ENCODE results near the gene NINJ1.

NINJ1 gene

DNA sequence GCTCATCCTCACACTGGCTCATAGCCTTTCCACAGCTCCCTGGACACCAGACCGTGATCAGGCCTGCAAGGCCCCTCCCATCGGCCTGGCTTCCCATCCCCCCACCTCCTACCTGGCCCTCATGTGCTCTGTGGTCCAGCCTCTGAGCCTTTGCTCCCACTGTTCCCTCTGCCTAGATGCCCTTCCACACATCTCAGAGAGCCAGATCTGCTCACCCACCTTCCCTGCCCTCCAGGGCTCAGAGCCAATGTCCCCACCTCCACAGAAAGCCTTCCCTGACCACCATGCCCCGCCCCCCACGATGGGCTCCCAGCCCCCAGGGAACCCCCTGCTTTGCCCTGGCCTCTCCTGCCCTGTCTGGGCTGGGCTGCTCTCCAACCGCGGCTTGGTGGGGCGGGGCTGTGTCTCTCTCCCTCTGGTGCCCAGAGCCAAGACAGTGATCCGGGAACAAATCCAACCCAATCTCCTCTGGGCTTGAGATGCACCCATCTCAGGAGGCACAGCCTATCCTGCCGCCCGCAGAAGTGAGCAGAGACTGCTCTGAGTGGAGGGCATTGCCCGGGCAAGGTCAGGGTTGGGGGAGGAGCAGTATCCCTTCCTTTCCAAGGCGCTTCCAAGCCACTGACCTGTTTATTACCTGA is 1.6 kb downstream of the NINJ1 start:
- DNase-seq (ENCODE audit: low read depth), result no peak

DNA sequence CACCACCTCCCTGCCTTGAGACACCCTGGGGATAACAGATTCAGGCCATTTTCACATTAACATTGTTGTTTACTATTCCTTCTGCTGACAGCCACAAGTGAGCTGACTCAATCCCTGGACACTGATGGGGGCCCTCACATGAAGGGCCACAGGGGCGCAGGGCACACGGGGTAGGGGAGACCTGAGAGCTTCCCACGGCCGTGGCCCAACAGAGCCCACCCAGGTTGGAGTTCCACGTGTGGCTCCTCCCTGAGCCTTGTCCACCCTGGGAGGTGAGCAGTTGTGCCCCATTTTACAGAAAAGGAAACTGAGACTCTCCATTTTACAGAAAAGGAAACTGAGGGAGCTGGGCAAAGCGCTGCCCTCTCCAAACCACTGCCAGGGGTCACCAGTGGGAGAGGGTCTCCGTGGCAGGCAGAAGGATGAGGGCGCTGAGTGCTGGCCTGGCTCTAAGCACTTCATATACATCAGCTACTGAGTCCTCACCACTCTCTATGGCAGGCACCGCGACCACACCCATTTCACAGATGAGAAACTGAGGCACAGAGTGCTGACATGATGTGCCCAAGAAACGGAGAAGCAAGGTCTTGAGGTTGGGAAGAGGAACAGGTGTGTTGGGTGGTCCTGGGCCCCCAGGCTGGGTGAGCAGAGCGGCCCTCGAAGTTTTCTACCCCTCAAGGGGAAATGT is 2.3 kb downstream of the NINJ1 start:
- no peak for DNase-seq (ENCODE audit: low read depth)

DNA sequence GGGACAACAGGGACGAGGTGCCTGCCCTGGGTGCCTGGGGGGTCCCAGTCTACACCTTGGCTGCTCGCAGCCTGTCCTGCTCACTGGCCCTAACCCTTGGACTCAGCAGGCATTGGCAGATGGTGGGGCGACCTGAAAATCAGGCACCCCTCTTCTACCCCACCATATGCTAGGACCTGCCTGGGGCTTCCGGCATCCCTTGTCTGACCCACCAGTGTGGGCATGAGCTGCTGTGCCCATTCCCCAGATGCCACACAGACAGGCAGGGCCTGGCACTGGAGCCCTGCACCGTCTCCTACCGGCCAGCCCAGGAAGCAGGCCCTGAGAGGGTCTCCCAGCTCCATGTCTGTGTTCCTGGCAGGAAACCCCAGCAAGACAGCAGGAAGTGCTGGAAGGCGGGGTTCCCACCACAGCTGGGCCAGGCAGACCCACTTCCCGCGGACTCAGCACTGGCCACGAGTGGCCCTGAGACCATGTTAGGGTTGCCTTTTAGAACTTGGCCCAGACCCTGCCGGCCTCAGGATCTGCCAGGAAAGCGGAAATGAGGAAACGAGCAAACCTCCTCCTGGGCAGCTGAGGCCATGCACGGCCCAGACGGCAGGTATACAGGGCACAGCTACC is 3.1 kb downstream of the NINJ1 start:
- no peak for DNase-seq (ENCODE audit: low read depth)

DNA sequence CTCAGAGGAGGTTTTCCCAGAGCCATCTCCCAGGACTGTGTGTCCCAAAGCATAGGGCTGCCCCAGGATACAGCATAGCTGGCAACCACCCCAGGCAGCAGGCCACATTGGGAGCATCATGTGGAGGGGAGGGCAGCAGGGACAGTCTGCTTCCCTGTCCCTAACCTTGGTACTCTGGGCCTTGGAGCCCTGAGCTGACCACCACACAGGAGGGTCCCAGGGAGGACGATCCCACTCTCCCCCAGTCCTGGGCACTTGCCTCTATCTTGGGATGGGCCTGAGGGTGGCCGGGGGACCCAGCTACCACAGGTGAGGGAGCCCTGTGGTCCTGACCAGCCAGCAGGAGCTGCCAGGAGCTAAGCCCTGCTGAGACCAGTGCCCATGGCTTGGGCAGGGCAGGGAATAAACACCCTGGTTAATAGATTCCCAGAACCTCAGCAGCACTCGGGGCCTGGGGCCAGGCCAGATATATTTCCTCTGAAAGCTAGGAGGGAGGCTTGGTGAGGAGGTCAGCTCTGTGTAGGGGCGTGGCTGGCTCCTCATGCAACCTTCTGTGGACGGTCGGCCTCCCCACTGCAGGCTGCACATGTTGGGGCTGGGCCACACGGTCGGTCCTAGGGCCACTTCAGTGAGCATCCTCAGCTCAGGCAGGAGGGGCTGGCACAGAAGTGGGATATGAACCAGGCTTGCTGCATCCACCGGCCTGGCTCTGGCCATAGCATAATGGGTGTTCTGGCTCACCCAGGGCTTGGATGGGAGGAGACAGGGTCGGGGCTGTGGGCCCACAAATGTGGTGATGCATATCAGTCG is 4.2 kb downstream of the NINJ1 start:
- no peak for DNase-seq (ENCODE audit: low read depth)

DNA sequence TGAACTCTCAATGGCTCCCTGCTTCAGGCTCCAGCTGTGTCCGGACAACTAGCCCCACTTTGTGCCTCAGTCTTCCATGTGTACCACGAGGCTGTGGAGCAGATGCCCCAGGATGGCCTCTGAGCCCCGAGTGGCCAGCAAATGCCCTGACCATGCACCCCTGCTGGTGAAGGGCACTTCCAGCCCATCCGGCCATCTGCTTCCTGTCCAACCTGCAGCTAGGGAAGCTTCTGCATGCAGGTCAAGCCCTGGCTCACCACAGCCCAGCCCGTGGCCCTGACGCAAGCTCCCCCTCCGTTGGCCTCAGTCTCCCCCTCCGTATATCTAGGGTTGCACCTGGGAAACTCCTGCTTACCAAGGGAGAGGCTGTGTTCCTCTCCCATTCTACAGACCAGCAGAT is 4.8 kb downstream of the NINJ1 start:
- no peak for DNase-seq (ENCODE audit: low read depth)

DNA sequence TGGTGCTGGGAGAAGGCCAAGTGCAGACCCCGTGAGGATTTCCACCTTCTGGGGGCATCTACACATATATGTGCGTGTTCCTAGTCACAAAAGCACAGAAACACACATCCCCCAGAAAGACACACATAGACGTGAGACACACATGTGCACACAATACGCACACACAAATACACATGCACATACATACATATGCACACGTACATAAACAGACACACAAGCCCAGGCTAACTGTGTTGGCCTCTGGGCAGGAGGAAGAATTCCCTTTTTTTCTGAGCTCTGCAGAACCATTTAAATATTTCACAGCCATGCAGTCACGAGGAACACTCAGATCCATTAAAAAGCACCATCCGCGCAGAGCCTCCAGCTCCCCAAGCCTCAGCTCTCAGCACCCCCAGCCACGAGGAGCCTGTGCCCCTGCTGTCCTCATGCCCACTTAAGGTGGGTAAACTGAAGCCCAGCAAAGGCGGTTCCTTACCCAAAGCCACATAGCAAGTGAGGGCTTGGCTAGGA is 5.3 kb downstream of the NINJ1 start:
- DNase-seq (ENCODE audit: low read depth), result no peak

DNA sequence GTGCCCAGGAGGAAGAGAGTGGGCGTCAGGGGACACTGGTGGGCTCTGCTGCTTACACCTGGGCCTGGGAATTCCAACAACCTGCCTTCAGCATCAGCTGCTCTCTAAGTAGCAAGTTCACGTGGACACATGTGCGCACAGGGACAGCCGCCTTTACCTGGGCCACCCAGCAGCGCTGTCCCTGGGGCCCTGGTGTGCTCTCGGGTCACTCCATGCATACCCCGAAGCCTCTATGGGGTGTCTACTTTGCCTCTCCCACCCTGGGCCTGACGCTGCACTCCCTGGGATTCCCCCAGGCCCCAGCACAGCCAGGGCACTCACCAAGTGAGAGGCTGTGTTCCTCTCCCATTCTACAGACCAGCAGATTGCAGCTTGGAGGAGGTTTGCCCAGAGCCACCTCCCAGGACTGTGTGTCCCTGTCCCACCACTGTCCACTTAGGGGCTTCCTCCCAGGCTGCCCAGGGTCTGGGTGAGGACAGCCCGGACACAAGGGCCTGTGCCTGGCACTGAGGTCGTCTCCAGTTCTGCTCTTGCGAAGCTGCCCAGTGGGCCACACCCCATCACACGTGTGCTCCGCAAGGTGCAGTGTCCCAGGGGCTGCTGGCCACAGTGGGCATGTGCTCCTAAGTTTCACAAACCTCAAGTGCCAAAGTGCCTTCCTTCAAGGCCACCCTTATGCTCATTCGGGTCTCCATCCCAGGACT is 5.9 kb downstream of the NINJ1 start:
- DNase-seq (ENCODE audit: low read depth), result no peak

DNA sequence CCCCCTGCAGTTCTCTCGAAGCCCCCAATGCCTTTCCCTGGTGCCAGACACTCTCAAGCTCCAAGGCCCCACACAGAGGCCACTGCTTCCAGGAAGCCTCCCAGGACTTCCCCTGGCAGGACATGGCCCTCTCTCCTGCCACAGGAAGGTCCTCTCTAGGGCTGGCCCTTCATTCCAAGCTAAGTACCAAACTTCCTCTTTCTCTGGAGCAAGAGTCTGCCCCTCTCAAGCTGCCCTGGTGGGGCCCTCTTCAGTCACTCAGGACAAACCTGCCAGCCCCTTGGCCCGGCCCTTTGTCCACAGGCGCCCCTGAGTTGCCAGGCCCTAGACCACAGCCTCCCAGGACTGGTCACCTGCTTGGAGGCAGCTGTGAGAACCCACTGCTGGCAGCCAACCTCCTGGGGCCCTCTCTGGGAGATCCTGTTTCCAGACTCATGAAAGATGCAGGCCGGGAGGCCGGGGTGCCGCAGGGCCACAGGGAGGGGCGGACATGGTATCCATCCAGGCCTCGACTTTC is 6.6 kb downstream of the NINJ1 start:
- no peak for DNase-seq (ENCODE audit: low read depth)

DNA sequence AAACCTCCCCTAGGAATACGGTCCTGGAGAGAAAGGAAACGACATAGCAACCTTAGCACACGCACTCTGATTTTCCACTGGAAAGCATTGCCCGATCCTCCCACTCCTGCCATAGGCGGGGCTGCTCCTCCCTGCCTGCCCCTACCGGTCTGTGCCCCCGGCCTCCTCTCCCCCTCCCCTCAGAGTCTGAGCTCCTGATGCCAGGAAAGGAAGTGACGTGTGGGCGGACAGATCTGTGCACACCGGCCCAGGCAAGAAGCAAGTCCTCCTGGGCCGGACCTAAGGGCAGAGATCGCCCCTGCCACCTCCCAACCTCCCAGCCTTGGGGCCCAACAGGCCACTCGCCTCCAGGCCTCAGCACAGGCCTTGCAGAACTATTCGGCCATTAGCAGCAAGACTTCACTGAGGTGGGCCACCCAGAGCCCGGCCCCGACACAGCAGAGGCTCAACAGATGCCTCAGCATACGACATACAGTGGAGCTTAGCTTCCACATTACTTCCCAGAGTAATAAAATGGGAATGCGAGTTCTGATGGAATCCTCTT is 7.2 kb downstream of the NINJ1 start:
- DNase-seq (ENCODE audit: low read depth), result no peak

DNA sequence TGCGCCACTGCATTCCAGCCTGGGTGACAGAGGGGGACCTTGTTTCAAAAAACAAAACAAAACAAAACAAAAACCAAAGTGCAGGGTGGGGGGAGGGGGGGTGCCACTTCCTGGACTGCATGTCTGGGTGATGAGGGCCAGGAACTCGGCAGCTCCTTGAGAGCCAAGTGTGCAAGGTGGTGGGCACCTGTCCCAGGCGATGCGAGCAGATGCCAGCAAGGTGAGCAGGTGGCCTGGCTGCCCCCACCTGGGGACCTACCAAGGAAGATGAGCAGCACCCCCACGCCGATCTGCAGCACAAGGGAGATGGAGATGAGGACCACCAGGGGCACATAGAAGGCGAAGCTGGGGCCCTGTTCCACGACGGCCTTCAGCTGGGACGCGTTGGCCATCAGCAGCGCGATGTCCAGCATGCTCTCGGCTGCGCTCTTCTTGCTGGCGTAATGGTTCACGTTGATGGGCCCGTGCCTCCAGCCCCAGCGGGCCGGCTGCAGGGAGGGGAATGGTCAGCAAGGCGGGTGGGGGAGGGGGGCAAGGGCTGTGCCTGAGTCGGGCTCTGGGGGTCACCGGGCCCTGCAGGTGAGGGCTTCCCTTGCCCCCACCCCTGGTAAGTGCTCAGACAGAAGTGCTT is 7.8 kb downstream of the NINJ1 start:
- no peak for DNase-seq (ENCODE audit: low read depth)

DNA sequence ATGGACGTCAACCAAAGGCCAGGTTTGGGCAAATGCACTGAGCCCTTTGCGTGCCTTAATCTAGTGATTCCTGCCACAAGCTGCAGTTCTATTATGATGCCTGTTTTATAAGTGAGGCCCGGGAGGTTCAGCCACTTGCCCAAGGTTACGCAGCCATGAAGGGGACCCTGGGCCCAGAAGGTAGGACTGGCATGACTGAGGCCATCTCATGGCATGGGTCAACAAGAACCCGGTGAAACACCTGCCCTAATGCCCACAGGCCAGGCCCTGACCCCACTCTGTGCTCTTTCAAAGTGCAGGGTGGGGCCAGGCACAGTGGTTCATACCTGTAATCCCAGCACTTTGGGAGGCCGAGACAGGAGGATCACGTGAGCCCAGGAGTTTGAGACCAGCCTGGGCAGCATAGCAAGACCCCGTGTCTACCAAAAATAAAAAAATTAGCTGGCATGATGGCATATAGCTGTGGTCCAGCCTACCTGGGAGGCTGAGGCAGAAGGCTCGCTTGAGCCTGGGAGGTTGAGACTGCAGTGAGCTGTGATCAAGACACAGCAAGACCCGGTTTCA is 8.6 kb downstream of the NINJ1 start:
- DNase-seq (ENCODE audit: low read depth), result no peak

DNA sequence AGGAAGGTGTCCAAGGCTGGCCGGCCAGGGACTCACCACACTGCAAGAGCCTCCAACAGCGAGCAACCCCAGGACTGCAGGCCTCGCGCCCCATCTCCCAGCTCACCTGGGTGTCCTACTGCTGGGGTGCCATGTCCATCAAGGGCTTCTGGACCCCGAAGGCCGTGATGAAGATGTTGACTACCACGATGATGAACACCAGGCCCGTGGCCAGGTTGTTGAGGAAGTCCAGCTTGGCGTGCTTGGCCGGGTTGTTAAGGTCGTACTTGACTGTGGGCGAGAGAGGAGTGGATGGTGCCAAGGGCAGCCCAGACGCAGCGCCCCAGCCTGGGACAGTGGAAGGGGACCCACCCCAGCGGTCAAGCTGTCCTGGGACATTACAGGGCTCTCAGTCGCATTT is 9.3 kb downstream of the NINJ1 start:
- no peak for DNase-seq (ENCODE audit: low read depth)

DNA sequence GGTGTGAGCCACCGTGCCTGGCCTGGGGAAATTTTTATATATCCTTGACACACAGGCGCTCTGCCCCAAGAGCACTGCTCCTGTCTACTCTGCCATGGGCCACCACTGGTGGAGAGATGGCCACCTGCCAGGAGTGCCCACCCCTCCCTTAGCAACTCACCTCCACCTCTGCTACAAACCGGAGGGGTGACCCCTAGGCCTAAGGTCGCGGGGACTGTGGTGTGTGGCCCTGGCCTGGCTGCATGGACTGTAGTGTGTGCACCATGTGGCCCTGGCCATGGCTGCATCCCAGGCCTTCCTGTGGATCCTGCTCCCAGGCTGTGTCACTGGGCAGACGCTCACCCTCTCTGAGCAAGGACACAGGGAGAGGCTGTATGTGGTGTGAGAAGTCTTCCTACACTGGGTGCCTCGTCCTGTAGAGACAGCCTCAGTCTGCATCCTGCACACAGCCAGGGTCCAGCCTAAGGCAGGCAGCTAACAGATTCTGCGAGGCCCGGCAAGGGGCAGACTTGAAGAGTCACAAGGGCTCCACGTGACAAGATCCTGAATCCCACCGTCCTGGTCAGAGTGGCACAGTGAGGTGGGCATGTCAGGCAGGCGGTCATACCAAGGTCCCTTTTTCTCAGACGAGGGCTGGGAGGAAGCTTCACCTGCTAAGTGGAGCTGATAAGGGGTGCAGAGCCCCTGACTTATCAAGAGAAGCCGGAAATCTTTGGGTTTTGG is 10.3 kb downstream of the NINJ1 start:
- DNase-seq (ENCODE audit: low read depth), result no peak

DNA sequence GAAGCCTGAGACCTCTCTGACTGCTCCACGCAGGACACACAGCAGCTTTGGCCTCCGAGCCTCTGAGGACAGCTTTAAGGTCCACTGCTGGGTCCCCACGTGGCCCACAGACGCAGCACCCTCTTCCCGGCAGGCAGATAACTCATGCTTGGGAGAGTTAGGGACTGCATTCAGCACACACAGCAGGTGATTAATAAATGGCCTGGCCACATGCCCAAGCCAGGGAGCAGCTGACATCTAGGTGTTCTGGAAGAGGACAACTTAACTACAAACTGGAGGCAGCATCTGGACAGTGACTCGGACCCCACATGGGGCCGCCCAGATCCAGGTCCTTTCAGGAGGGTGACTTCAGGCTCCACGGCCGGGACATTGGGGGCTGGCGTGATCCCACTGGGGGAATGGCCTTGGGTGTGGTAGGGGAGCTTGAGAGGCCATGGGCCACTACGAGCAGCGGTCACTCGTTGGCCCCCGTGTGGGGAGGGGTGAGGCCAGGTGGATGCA is 11.3 kb downstream of the NINJ1 start:
- DNase-seq (ENCODE audit: low read depth), result no peak

DNA sequence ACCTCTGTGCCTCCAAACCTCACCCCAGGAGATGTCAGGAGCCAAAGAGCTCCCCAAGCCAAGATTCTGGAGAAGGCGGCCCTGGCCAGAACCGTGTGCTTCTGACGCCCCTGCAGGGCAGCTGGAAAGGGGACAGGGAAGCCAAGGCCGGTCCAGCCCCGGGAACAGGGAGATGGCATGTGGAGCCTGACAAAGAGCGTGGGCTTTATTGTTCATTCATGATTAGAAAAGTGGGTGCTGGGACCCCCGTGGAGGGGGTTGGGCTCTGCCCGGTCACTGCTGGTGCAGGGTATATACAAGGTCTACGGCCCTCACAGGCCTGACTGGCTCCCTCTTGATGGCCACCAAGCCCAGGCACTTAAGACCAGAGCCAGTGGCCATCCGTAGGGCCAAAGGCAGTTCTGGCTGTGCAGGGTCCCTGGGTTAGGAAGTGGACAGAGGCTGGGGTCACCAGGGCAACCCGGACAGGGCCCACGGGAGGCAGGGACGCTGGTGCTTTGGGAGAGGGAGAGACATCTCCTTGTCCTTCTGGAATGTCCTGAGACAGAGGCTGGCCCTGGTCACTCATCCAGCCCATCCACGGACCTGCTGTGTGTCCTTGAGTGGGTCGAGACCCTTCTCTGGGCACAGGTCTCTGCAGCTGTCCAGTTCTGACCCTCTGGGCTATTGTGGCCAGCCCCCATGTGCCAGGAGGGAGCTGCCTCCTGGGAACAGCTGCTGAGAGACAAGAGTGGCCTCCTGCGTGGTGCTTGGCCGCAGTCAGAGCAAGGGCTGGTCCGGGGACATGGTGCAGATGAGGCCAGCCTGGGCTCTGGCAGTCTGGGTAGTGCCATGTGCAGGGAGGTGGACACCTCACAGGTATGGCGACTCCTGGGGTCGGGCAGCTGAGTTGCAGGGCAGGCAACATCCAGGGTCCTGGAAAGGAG is 12.5 kb downstream of the NINJ1 start:
- DNase-seq (ENCODE audit: low read depth), result no peak

DNA sequence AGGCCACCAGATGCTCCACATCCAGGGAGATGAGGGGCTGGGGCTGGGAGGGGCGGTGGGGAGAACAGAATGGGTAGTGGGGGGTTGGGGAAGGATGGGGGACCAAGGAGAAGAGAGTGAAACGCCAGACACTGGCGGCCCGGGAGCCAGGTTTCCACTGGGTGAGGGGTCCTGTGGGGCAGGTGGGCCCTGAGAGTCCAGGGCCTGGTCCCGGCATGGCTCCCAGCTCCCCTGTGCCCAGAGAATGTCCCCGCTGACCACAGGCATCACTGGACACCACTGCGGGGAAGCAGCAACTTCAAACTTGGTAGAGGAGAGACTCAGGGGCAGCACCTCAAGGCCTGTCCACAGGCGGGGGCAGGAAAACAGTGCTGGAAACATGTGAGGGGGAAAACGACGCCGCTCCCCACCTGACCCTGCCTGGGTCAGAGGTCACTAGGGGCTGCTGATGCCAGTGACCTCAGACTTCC is 13.2 kb downstream of the NINJ1 start:
- DNase-seq (ENCODE audit: low read depth), result no peak

DNA sequence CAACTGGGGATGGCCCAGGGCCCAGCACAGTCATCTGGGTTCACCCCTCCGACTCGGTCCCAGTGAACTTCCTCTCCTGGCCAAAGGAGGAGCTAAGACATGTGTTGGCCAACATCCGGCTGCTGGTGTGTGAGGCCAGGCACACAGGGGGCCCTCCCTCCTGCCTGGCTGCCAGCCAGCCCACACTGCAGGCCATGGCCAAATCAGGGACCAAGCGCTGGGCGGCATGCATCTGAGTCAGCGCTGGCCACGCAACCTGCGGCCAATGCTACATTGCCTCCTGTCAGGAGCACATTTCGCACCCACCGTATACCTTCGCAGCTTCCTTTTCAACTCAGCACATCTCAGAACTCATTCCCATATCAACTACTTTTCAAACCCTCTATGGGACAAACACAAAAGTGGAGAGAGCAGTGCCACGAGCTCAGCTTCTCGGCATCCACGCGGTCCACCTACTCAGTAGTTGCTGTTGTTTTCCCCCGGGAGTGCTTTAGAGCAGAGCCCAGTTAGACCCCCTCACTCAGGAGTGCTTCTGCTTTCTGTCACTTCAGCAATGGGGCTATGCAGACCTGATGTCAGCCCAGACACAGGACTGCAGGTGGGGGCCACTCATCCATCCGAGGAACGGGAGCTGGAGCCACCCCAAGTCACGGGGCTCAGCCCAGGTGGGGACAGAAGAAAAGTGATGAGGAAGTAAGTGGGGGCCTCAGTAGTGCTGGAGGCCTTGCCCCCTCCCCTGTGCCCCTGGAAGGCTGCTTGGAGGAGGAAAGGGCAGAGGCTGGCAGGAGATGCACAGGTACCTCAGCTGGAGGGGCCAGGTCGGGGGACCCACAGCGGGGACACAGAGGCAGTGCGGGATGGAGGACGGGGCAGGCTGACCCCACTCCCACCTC is 13.9 kb downstream of the NINJ1 start:
- peak; percentile 87 for DNase-seq (ENCODE audit: low read depth)

DNA sequence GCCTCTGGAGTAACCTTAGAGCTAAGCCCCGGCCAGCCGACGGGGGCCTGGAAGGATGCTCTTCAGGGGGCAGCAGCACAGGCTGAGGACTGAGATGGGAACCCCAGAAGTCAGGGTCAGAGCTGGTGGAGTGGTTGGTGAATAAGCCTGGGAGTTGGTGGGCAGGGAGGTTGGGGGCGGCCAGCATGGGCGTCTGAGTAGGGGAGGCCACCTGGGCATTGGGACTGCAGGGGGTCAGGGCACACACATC is 14.4 kb downstream of the NINJ1 start:
- no peak for DNase-seq (ENCODE audit: low read depth)
